ENCODE results near the gene COL21A1. TPM values are rescaled to one million over a fixed set of nuclear protein-coding genes. Genes with fewer than 3 reads are reported as not detected.
A peak's percentile ranks its signal among the peaks of the same experiment; 100 is the strongest.

The COL21A1 gene
- total RNA-seq, 1 donor from 2014 or later, result 24.5 TPM

DNA sequence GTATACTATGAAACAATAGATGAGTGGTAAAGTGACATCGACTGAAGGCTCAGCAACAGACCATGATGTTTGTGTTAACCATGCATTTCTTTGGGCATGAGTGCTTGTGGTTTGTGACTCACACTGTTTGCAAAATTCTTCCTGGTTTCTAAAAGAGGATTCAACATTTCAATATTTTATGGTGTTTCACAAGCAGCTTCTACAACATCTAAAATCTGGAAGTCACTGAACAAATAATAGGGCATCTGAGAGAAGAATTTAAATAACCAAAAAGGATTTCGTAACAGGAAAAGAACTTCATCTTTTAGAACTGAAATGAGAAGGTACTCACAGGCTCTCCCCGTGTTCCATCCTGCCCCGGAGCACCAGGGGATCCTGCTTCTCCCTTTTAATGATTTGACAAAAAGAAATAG, 146.2 kb downstream of the COL21A1 start:
- H3K27me3 ChIP-seq, result no peaks in the 10 kb centered on the region
- intact Hi-C loops (cut with DNase I), result no loop called here
- H3K36me3 ChIP-seq, result no peaks in the 10 kb centered on the region
- TF ChIP-seq, protein P1, sequence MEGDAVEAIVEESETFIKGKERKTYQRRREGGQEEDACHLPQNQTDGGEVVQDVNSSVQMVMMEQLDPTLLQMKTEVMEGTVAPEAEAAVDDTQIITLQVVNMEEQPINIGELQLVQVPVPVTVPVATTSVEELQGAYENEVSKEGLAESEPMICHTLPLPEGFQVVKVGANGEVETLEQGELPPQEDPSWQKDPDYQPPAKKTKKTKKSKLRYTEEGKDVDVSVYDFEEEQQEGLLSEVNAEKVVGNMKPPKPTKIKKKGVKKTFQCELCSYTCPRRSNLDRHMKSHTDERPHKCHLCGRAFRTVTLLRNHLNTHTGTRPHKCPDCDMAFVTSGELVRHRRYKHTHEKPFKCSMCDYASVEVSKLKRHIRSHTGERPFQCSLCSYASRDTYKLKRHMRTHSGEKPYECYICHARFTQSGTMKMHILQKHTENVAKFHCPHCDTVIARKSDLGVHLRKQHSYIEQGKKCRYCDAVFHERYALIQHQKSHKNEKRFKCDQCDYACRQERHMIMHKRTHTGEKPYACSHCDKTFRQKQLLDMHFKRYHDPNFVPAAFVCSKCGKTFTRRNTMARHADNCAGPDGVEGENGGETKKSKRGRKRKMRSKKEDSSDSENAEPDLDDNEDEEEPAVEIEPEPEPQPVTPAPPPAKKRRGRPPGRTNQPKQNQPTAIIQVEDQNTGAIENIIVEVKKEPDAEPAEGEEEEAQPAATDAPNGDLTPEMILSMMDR (IDR thresholded peaks at IDR 0.05), result no peak
- H3K4me1 ChIP-seq, result peaks cover 0 to 9% of the 10 kb centered on the region in 2 donors
- DNase-seq (ENCODE audit: low spot score in 2 of 2), result no peak
- H3K27ac ChIP-seq, result peak overlapping the region; percentile 0 to 58
- no peak overlapping the region for H3K4me3 ChIP-seq
- H3K9me3 ChIP-seq, result no peaks in the 10 kb centered on the region

DNA sequence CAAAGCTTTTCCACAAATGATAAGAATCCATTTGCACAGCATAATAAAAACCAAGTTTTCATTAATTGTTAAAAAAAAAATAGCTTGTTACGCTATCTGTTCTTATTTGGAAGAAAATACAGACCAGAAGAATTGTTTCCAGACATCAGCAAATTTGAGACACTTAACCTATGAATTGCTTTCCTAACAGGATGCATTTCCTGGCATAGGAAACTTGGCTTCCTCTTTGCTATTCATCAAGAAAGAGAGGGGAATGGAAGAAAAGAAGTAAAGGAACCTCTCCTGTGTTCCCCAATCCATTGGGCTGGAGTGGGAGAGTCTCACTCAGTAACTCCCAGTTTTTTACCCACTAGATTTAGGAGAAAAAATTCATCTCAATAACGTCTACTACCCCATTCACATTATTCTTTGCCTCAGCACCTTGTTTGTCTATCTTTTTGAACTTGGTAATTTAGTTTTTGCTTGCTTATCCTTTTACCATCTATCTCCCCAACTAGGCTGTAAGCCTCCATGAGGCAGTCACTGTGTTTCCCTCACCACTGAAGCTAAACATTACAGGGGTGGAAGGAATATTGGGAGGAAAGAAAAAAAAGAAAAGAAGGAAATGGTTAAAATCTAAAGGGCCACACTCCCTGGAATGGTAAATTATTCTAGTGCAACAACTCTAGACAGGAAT, 150.3 kb downstream of the COL21A1 start:
- intact Hi-C loops (cut with DNase I), result no loop called here
- Histone ChIP-seq H3K27me3 (no peaks in the 10 kb centered on the region), H3K9me3 (peaks cover 0 to 5% of the 10 kb centered on the region in 2 donors), H3K4me1 (peaks cover 0 to 7% of the 10 kb centered on the region in 2 donors), H3K4me3 (no peak overlapping the region), H3K36me3 (no peaks in the 10 kb centered on the region), H3K27ac (peak overlapping the region in 1 of 2 donors; percentile 4)
- TF ChIP-seq, protein P1 (IDR thresholded peaks at IDR 0.05), result no peak
- no peak for DNase-seq (ENCODE audit: low spot score in 2 of 2)

DNA sequence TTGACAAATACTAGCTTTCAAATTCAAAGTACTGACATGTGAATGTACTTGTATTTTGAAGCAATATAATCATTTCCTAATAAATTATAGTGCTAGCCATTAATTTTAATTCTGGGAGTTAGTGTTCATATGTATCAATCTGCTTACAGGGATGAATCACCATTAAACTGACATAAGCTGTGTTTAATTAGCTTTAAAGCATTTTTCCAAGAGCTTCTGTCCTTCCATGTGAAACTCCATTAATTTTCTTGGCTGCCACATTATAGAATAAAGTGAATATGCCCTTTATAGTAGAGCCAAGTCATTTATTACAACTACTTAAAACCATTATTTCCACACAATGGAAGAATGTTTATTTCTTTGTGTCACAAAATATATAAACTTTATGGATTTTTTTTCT, 150.8 kb downstream of the COL21A1 start:
- Histone ChIP-seq H3K4me1 (peaks cover 0 to 11% of the 10 kb centered on the region in 2 donors), H3K36me3 (no peaks in the 10 kb centered on the region), H3K27me3 (no peaks in the 10 kb centered on the region), H3K9me3 (peaks cover 0 to 5% of the 10 kb centered on the region in 2 donors), H3K27ac (no peak overlapping the region), H3K4me3 (no peak overlapping the region)
- intact Hi-C loops (cut with DNase I), result no loop called here
- DNase-seq (ENCODE audit: low spot score in 2 of 2), result no peak
- TF ChIP-seq, protein P1 (IDR thresholded peaks at IDR 0.05), result no peak

DNA sequence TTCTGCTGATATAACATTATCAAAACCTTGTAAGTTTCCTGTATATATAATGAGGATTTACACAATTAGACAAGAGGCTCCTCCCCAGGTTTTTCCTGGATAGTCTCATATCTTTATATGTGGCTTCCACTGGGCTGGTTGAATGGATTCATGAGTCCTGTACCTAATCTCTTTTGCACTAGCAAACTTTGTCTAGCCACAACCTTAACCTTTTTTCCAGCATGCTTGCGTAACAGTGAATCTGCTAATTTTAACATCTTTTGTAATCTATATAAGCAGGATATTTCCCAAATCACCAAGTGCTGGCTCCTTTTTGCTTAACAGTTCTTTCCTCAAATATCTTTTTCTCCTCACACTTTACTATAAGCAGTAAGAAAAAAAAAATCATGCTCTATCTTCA, 153.6 kb downstream of the COL21A1 start:
- no peak overlapping the region for H3K4me3 ChIP-seq

DNA sequence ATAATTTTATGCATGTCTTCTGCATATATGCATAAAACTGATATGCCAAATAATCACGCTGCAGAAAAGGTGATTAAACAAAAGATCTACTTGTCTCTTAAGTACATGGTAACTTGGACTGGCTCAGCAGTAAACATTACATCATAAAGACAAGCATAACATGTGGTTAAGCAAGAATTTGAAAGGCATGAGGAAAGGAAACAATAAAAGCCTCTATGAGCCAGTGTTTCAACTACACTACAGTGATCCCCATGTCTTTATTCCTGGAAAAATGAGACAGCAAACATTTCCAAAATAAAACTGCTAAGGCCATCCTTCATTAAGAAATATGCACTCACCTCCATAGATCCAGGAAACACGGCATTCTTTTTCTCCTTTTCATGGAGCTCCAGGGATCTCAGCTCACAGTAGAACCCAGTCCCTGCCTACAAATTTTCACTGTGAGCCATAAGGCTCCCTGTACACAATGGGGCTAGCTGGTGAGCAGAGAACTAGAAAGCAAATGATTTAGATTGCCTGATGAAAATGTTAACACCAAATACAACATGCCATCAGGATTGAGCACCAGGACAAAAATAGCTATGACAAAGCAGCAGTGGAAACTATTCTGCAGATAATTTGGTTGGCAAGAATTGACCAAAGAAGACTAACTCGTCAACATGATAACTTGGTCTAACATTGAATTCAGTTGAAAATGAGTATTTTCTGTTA, 156.1 kb downstream of the COL21A1 start:
- Histone ChIP-seq H3K9me3 (peaks cover 0 to 15% of the 10 kb centered on the region in 2 donors), H3K27me3 (no peaks in the 10 kb centered on the region), H3K4me3 (peak overlapping the region in 1 of 2 donors; percentile 9), H3K4me1 (peaks cover 0 to 13% of the 10 kb centered on the region in 2 donors), H3K36me3 (no peaks in the 10 kb centered on the region), H3K27ac (peak overlapping the region; percentile 79 to 86)
- intact Hi-C loops (cut with DNase I), result loop anchor here (5.0 kb wide), 2 partner anchors 156 to 281 kb away; partner anchors contain the start of gene COL21A1
- TF ChIP-seq, protein P1 (IDR thresholded peaks at IDR 0.05), result no peak
- no peak for DNase-seq (ENCODE audit: low spot score in 2 of 2)

More for the DNA sequence above, 153.6 kb downstream of the COL21A1 start:
- intact Hi-C loops (cut with DNase I), result loop anchor here (5.0 kb wide), 2 partner anchors 154 to 279 kb away; partner anchors contain the start of gene COL21A1
- peak overlapping the region; percentile 12 to 39 for H3K27ac ChIP-seq
- DNase-seq (ENCODE audit: low spot score in 2 of 2), result no peak
- no peaks in the 10 kb centered on the region for H3K27me3 ChIP-seq
- no peaks in the 10 kb centered on the region for H3K36me3 ChIP-seq
- peaks cover 0 to 5% of the 10 kb centered on the region in 2 donors for H3K9me3 ChIP-seq
- peaks cover 0 to 10% of the 10 kb centered on the region in 2 donors for H3K4me1 ChIP-seq
- TF ChIP-seq, protein P1 (IDR thresholded peaks at IDR 0.05), result no peak
